NCI-H2196 treated with DMSO at 0.1 percent for 48 hours (cell line): ENCODE results near the gene GID8.
"Not testable (repeated sequence)": the region's sequence is repeated elsewhere in the genome, so short reads cannot be mapped to it uniquely, and the experiment has no call there.

Experiments
- DNase-seq: peaks from one replicate; lab custom pipeline; 2025; ENCODE audit not compliant: unreplicated experiment; lab: John Stamatoyannopoulos, UW

The GID8 gene

DNA sequence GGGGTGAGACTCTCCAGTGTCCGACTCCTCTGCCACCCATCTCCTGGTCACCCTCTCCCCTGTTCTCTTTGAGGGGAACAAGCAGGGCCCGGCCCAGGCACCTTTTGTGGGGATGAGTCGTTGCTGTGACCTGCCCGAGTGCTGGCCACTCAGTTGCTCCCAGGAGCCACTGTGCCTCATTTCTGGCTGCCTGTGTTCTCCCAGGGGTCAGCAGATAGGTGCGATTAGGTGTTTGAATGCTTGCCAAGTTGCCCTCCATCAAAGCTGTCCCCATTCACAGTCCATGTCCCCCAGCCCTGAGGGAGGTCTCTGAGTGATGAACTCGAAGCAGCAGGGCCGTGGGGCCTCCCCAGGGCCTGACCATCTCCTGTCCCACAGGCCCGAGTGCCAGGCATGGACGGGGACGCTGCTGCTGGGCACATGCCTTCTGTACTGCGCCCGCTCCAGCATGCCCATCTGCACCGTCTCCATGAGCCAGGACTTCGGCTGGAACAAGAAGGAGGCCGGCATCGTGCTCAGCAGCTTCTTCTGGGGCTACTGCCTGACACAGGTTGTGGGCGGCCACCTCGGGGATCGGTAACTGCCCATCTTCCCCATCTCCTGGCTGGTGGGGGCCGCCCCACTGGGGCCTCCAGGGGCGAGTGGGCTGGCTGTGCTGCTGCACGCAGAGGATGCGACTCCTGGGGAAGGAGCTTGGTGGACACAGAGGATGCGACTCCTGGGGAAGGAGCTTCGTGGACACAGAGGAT, 18.6 kb downstream of the GID8 start:
- DNase-seq: no peak

DNA sequence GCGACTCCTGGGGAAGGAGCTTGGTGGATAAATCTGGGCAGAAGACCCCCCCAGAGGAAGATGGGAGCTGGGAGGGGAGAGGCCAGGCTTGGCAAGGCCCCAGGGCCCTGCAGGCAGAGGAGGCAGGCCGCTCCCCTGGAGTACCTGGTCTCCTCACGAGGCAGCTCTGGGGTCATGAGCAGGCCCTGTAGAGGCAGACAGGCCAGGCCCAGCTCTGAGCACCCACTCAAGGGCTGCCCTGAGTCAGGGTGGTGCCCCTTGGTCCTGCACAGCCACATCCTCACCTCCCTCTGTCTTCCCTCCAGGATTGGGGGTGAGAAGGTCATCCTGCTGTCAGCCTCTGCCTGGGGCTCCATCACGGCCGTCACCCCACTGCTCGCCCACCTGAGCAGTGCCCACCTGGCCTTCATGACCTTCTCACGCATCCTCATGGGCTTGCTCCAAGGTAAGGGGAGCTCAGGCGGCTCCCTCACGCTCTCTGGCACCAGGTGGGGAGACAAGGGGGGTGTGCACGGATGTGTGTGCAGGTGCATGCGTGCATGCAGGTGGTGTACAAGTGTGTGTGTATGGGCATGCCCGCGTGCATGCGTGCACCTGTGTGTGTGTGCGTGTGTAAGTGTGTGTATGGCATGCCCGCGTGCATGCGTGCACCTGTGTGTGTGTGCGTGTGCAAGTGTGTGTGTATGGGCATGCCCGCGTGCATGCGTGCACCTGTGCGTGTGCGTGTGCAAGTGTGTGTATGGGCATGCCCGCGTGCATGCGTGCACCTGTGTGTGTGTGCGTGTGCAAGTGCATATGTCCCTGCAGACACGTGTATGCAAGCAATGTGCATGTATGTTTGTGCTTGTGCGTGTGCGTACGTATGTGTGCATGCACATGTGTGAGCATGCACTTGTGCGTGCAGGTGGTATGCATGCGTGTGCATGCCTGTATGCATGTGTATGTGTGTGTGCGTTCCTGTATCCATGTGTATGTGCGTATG, 19.5 kb downstream of the GID8 start:
- no peak for DNase-seq

DNA sequence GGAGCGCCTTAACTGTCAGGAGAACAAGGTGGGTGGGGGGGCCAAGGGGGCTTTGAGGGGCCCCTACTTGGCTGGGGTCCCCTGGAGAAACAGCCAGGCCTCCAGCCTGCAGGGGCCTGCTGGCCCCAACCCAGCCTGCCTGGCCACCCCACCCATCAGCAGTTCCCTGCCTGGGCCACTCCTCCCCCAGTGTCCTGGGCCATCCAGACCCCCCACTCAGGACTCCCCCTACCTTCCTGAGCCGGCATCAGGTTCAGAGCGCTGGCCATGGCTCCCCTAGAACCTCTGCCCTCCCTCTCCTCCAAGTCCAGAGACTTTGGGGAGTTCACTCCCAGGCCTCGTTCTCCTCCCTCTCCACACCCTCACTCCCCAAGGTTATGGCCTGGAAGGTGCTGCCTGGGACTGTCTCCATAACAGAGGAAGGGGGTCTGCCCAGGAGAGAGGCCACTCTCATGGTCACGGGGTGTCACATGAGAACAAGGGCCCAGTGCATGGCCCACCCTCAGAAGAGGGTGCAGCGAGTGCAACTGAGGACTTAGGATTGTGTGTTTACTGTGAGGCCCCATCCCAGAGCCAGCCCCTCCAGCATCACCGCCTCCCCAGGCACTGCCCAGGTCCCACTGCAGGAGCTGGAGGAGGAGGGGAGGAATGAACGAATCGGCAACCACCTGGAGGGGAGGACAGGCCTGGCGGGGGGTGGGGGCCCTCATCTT, 20.6 kb downstream of the GID8 start:
- no peak for DNase-seq

DNA sequence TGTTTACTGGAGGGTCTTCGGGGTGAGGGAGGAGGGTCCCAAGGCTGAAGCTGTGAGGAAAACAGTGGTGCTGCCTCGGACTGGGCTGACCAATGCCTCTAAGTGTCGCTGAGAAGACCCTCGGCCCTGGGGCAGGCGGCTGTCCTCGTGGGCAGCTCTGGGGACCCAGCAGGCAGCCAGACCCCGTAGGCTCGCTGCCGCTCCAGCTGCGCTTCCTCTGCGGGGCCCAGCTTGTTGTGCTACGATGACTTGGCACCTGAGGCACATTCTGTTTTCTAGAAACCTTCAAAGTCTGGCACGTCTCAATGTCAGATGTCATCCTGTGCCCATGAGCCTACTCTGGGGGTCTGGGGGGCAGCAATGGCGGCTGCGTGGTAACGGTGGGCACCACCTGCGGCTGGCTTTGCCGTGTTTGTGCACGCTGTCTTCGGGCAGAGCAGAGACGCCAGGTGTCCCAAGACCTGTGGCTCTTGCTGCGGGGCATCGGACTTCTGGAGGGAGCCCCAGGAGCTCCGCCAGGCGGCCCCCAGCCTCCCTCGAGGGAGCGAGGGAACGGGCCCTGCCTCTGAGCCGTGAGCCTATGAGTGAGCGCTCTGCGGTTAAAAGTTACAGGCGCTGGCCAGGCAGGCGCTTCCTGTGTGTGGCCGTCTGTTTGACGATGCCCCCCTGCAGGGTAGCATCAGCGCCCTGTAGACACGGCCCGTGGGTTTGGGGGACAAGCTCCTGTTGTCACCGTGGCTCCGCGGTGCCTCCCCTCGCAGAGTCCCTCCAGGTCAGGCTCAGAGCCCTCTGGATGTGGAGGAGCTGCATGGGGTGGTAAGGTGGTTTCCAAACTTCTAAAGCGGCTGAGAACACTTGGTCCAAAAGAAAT, 21.4 kb downstream of the GID8 start:
- no peak for DNase-seq

DNA sequence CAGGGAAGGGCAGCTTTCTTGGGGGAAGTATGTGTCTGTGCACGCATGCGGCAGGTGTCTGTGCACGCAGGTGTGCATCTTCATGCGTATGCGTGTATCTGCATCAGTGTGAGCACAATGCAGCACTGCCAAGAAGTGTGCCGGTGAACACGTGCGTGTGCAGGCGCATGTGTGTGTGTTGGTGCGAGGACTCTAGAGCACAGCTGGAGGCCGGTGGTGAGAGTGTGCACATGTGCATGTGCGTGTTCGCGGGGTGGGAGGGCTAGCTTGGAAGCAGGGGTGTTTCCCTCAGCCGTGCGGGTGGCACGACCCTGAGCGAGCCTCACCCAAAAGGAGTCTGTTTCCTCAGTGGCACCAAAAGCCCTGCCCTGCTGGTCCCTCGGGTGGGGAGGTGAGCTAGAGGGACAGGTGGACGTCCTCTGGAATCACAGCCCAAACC, 22.1 kb downstream of the GID8 start:
- no peak for DNase-seq

DNA sequence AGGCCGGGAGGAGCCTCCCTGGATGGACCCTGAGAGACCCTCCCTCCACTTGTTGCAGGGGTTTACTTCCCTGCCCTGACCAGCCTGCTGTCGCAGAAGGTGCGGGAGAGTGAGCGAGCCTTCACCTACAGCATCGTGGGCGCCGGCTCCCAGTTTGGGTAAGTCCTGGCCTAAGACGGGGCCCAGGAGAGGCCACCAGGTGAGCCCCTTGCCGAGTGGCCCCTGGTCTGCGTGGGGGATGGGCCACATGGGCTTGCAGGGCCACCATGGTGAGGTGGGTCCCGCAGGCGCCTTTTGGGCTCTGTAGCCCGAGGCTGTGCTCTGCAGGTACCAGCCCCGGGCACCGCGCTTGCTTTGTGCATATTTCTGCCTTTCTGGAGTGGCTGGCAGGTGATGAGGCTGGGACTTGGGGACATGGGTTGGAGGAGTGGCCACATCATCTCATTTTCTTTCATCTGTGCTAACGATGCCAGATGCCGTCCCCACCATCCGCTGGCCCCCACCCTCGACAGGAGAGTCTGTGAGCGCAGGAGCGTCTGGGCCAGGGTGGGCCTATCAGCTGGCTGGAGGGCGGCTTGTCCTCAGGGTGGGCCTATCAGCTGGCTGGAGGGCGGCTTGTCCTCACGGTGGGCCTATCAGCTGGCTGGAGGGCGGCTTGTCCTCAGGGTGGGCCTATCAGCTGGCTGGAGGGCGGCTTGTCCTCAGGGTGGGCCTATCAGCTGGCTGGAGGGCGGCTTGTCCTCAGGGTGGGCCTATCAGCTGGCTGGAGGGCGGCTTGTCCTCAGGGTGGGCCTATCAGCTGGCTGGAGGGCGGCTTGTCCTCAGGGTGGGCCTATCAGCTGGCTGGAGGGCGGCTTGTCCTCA, 22.7 kb downstream of the GID8 start:
- not testable (repeated sequence) for DNase-seq

DNA sequence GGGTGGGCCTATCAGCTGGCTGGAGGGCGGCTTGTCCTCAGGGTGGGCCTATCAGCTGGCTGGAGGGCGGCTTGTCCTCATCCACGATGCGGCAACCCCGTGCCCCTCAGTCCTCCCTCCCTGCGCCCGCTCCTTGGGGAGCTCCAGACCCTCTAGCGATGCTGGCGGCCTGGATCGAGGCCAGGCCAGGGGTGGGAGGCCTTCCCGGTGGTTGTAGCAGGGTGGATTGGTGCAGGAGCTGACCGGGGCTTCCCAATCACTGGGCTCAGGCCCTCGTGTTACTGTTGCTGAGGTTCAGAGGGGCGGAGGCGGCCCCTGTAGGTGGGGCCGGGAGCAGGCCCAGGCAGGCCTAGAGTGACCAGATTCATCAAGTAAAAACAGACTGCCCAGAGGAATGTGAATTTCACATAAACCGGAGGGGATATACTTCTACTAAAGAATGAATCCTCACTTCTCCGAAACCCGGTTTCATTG, 23.4 kb downstream of the GID8 start:
- DNase-seq: no peak

DNA sequence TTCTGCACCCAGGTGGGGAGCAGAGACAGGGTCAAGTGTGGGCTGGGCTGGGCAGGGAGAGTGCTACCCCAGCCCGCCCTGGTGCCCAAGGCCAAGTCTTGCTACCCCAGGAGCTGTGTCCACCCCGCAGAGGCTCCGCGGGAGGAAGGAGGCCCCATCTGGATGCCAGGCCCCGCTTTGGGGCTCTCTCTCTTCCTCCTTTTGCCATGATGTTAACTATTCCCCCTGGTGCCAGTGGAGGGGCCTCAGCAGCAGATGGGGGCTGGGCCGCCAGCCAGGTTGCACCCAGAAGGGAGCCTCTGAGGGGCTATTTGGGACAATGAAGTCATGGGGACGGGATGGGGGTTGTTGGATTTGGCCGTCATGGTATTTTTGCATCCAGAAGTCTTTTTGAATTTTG, 23.9 kb downstream of the GID8 start:
- no peak for DNase-seq

DNA sequence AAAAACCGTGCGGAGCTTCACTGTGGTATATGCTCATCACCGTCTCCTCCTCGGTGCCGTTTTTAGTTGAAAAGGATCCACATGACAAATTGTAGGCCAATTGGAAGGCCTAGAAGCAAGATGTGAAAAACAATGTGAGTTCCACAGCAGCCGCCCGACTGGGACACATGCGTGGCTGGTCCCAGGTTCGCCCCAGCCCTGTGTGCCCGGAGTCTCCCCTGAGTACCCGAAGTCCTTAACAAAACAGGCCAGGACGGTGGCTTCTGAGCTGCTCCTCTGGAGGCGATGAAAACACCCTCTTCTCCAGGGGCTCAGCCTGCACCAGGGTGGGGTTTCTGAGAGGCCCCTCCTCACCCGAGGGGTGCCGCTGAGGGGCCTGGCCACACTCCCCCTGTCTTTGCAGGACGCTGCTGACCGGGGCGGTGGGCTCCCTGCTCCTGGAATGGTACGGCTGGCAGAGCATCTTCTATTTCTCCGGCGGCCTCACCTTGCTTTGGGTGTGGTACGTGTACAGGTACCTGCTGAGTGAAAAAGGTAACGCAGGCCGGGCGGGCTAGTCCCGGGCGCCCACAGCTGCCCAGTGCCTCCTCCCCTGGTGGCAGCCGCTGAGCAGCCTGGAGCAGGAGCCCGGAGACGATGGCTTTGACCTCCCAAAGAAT, 24.4 kb downstream of the GID8 start:
- no peak for DNase-seq

DNA sequence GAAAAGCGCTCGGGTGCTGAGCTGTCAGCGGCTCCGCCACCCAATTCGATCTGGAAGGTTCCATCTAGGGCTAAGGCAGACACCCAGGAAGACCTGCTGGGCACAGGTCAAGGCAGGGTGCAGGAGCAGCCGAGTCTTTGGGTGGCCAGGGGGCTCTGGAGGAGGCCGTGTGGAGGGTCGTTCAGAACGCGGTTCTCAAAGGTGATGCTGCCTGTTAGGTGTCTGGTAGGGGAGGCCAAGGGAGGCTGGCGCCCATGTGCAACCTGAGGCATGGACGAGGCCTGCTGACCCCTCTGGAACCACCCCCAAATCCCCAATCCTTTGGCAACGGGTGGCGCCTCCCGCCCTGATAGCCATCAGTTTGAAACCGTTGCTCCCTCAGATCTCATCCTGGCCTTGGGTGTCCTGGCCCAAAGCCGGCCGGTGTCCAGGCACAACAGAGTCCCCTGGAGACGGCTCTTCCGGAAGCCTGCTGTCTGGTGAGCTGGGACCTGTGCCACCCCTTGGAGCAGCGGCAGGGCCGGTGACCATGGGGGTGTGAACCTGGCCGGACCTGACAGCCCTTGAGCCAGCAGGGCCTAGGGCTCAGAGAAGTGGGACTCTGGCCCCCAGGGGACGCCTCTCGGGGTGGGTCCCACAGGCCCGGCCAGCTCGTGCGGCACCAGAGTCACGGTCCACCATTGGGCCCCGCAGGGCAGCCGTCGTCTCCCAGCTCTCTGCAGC, 25.1 kb downstream of the GID8 start:
- DNase-seq: no peak

DNA sequence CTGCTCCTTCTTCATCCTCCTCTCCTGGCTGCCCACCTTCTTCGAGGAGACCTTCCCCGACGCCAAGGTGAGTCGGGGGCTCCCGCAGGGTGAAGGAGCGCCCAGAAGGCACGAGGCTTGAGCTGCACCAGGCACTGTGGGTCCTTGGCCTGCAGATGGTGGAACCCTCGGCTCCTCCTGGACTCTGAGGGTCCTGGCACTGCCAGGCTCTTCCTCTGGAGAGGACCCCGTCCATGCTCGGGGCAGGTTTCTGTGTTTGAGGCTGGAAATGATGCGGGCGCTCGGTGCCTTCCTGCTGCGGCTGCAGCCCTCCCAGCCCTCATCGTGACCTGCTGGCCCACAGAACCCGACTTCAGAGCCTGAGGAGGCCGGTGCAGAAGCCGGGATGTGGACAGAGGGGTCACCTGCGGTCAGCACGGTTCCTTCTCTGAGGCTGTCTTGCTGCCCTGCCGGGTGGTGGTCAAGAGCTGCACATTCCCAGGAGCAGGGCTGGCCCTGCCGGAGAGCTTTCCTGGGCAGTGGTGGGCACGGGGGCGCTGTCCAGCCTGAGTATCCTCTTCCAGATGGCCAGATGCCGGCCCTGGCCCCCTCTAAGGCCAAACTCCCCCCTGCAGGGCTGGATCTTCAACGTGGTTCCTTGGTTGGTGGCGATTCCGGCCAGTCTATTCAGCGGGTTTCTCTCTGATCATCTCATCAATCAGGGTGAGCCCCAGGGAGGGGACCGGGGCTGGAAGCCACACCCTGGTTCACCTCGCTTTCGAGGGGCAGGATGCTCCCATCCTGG, 25.9 kb downstream of the GID8 start:
- DNase-seq: no peak

DNA sequence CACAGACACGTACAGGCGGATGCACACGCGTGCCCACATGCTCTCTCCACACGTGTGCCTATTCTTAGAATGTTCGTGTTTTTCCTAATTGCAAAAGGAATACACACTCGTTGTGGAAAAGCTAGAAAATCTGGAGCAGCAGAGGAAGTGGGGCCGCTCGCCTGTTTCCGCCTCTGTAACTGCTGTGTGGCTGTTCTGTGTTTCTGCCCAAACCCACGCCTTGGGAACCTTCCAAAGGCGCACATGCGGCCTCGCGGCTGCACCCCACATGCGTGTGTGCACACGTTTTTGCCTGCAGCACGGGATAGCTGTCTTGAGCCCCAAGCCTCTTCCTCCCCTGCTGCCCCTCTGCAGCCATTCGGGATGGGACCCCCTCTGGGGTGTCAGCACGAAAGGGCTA, 26.8 kb downstream of the GID8 start:
- no peak for DNase-seq

DNA sequence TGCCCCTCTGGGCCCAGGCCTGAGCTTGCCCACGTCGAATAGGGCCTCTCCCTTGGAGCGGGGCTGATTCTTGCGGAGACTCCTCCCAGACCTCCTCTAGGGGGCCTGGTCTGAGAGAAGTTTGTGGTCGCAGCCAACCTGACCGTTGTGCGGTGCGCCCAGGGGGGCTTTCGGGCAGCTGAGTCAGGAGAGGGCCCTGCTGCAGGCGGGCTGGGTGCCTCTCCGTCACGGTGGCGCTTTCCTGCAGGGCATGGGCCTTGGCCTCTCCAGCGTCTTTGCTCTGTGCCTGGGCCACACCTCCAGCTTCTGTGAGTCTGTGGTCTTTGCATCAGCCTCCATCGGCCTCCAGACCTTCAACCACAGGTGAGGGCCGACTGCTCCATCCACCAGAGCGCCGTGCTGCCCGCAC, 27.4 kb downstream of the GID8 start:
- DNase-seq: no peak

DNA sequence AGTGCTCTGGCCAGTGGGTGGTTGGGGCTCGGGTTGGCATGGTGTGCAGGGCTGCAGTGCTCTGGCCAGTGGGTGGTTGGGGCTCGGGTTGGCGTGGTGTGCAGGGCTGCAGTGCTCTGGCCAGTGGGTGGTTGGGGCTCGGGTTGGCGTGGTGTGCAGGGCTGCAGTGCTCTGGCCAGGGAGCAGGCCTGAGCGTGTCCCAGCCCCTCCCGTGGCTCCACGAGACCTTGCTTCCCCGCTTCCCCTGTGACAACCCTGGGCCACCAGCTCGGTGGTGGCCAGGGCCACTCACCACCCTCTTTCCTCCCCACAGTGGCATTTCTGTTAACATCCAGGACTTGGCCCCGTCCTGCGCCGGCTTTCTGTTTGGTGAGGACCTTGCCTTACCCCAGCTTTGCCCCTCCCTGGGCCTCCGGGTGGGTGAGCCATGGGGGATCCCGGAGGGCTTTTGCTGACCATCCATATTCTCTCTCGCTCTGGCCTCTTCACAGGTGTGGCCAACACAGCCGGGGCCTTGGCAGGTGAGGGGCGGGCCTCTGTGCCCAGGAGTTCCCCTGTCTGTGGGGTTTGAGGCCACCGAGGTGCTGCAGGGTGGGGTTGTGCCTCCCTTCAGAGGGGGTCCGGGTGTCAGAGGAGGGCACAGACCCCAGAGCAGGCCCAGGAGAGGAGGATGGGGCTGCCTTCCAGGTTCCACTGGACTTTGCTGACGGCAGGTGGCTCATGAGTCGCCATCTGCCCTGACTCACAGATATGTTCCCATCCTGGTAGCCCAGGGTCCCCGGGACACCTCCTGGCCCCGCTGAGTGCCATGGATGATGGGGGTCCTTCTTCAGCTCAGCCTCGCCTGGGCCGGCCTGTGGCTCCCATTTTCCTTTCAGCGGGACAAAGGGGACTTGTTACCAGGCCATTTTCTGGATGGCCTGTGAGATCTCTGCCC, 28.5 kb downstream of the GID8 start:
- no peak for DNase-seq

DNA sequence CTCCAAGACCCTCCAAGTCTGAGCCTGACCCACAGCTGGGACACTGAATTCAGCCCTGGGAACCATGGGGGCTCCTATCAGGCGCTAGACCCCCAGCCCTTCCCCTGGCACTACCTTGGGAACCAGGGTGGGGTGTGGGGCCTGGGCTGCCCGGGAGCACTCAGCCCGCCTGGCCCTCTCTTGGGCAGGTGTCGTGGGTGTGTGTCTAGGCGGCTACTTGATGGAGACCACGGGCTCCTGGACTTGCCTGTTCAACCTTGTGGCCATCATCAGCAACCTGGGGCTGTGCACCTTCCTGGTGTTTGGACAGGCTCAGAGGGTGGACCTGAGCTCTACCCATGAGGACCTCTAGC, 29.2 kb downstream of the GID8 start:
- no peak for DNase-seq

DNA sequence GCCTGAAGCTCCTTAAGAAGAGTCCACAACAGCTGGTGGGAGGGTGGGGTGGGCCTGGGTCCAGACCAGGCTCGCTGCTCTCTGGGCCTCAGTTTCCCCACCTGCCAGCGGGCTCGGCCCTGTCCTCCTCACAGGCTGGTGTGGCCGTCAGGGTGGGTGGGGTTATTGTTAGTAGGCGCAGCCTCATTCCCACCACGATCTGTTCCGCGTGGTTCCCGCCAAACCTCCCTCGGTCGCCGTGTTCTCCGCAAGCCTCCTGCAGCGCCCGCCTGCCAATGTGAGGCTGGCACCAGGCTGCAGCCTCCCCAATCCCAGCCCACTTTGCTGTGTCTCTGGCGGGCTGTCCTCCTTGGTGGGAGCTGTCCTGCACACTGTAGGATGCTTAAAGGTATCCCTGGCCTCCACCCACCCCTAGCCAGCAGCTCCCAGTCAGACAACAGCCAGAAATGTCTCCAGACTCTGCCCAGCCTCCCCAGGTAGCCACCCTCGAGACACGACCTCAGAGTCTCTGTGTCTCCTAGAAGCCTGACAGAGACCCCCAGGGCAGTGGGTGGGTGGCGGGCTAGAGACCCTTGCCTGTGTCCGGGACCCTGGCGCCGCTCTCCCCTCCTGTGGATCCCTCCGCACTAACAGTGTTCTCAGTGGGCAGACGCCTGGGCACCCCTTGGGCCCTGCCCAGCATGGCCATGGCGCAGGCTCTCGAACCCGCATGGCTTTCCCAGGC, 29.8 kb downstream of the GID8 start:
- DNase-seq: no peak
